GM21576 (cell line): ENCODE data around the gene SALL3.
"Not testable (repeated sequence)": the region's sequence is repeated elsewhere in the genome, so short reads cannot be mapped to it uniquely, and the experiment has no call there.

Source experiments
- ATAC-seq: cut with Tn5 transposase; IDR thresholded peaks from one replicate; pipeline ENCODE4 v1.9.1; 2021; ENCODE audit warnings: mild to moderate bottlenecking, moderate library complexity; ENCODE audit not compliant: unreplicated experiment

Gene SALL3

DNA sequence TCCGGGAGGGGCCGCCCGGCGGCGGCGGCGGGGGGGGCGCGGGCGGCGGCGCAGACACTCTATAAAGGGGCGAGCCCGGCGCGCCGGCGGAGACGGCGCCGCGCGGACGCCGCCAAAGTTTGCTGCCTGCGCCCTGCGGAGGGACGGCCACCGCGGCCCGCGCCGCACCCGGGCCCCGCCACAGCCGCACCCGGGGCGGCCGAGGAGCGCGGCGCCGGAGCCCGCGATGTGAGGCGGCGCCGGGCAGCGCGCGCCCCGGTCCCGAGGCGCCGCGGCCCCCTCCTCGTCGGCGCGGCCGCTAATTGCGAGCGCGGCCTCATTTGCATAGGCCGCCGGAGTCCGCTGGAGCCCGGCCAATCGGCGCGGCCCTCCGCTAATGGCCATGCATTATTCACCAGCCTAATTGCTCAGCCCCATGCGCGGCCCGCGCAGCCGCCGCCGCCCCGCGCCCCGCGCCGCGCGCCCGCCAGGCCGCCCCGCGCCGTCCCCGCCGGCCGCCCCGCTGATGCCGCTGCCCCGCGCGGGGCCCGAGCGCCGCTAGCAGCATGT is at the start of gene SALL3:
SALL3 (plus strand) TSS at position 89 of the 549 bp plus-strand sequence; CDS start at position 546, 457 bp downstream.
- no peak for ATAC-seq

DNA sequence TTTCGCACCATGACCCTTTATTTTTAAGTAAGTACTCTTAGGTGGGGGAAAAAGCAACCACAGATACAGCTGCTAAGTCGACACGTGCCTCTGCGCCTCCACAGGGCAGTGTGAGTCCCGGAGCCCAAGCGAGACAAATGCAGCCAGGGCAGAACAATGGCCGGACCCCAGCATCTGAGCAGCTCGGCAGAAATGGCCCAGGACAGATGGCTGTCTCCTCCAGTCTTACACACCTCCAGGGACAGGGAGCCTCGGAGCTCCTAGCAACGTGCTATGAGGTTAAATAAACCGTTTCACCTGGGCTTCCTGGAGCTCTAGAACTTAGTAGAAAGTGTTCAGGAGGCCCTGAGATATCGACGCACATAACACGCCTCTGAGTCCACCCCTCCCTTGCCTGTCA is 47.3 kb upstream of the SALL3 start:
- no peak for ATAC-seq

DNA sequence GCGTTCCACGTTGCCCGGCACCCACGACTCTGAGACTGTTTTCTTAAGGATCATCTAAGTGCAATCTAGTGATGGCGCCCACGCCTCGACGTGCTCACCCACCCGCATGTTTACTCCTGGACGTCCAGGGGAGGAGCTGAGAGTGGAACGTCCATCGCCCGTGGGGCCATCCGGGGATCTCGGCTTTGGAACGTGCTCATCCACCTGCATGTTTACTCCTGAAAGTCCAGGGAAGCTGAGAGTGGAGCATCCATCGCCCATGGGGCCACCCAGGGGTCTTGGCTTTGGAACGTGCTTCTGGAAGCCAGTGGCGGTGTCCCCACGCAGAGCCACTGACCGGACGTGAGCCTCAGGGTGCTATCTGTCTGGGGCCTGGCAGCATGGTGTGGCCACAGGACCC is 45.6 kb upstream of the SALL3 start:
- no peak for ATAC-seq

DNA sequence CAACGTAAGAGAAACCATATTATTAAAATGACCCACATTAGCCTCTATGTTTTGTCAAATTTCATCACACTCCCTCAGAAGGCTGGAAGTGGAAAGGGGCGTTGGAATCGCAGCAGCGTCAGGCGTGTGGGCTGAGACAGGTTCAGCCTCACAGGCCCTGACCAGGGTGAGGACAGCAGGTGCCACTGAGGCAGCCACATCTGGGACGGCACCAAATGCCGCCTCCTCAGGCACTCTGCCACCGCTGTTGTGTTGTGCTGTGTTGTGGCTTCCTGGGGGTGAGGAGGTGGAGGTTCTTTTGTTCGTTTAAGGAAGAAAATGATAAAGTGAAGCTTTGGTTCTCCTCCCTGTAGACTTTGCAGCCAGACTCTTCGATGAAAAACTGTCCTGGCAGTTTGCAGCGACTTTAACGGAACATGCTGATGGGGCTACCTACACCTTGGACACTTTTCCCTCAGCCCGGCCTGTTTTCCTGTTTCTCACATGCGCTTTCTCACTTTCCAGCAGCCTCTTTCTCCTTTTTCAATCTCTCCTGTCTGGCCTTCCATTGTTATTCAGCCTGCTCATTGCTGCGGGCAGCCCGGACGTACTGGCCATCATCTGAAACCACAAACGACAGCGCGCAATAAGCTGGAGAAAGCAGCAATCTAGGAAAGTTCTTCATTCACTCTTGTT is 44.9 kb upstream of the SALL3 start:
- ATAC-seq: no peak

DNA sequence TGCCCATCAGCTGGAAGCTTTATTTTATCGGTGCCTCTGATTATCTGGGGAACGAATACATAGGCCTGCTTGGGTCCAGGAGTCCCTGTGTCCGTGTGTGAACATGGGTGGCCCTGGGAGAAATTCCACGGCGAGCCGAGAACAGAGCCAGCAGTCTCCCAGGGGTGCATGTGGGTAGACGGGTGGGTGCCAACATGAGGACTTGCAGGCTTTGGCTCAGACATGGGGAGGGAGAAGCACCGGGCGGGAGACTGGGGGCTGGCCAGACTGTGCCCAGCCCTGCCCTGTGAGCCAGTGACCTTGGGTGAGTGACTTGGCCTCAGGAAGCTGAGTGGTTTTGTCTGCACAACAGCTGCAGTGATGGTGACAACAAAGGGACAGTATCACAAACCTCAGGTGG is 44.2 kb upstream of the SALL3 start:
- ATAC-seq: no peak

DNA sequence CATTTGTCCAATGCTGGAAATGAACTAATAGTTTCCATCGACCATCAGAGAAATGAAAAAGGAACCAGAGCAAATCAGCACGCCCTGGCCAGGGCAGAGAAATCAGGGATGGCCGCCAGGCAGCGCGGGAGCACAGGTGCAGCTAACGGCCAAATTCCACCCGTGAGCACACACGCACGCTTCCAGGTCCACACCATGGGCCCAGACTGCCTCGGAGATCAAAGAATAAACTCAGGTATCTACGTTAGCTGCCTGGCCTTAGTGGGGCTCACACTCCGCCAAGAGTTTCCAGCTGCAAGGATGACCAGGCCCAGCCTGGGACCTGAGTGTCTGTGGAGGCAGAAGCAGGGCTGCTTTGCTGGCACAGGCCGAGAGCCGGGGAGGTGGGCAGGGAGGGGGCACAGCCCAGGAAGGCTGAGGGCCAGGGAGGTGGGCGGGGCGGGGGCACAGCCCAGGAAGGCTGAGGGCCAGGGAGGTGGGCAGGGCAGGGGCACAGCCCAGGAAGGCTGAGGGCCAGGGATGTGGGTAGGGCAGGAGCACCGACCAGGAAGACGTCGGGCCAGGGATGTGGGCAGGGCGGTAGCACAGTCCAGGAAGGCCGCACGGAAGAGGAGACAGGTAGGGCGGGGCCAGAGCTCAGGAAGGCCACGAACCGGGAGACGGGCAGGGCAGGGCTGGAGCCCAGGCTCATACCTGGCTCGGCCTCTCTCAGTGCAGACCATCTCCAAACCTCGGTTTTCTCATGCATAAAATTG is 43.2 kb upstream of the SALL3 start:
- ATAC-seq: no peak

DNA sequence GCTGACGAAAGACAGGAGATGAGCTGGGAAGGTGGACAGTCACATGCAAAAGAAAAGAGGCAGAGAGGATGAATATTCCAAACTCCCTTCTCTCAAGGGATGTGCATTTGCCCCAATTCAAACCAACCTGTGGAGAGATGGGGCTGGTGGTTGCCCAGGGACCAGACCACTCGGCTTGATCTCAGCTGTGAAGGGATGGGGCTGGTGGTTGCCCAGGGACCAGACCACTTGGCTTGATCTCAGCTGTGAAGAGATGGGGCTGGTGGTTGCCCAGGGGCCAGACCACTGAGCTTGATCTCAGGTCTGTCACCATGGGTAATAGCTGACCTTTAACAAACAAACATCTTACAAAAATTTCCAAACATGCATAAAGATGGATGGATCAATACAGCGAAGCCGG is 42.5 kb upstream of the SALL3 start:
- no peak for ATAC-seq

DNA sequence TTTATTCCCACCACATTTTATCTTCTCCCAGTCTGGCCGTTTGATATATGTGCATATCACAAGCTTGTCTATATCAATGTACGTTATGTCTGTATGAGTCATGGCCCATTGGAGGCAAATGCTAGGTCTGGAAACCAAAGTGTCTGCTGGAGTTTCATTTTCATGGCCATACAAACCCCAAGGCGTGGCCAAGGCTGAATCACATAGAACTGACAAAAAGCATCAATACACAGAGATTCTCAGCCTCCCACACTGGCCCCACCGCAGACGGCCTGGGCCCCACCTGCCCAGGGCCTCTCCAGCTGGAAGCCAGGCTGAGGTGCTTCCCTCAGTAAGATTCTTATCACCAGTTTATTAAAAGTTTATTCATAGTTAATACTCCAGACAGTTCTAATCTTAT is 40.5 kb upstream of the SALL3 start:
- ATAC-seq: no peak

DNA sequence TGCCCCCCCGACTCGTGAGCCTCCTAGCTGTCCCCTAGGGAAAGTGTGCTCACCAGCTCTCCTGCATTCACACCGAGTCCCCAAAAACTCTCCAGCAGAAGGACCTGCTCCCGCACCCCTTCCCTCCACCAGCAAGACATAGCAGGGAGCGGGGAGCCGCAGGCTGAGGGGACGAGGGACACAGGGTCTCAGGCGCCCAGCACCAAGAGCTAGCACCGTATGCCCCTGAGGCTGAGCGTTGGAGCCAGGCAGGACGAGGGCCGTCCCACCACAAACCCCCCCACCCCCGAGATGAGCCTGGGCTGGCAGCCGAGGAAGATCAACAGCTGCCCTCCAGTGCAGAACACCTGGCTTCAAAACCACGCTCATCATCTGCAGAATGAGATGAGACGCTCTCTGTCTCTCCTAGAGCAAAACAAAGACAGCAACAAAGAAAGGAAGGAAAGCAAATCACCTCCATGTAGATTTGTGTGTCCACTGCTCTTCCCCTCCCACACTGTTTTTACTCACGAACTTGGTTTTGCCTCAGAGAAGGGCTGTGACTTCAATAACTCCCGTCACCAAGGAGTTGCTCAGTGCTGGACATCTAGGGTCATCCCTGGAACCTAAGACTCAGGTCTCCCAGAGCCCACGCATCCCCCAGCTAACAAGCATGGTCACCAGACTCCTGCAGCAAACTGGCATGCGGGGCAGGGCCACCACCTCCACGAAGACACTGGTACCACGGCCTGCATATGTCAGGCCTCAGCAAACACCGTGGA is 39.7 kb upstream of the SALL3 start:
- ATAC-seq: no peak

DNA sequence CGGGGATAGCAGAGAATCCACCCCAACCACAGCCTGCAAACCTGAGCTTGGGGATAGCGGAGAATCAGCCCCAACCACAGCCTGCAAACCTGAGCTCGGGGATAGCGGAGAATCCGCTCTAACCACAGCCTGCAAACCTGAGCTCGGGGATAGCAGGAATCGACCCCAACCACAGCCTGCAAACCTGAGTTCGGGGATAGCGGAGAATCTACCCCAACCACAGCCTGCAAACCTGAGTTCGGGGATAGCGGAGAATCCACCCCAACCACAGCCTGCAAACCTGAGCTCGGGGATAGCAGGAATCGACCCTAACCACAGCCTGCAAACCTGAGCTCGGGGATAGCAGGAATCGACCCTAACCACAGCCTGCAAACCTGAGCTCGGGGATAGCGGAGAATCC is 37.4 kb upstream of the SALL3 start:
- not testable (repeated sequence) for ATAC-seq

DNA sequence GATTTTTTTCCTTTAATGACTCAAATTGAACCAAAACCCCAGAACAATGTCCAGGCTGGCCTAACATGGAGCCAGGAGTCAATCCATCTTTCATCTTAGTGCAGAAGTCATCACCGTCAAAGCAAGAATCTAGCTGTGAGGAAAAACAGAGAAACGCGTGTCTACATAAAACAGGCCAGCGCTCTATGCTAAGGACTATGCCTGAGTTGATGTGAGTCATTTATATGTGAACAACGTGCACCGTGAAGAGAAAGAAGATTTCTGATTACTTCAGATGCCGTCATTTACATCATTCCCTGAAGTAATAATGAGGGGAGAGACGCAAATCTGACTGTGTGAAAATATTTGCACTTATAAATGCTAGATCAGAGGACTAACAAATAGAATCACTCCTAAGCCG is 34.0 kb upstream of the SALL3 start:
- ATAC-seq: no peak

DNA sequence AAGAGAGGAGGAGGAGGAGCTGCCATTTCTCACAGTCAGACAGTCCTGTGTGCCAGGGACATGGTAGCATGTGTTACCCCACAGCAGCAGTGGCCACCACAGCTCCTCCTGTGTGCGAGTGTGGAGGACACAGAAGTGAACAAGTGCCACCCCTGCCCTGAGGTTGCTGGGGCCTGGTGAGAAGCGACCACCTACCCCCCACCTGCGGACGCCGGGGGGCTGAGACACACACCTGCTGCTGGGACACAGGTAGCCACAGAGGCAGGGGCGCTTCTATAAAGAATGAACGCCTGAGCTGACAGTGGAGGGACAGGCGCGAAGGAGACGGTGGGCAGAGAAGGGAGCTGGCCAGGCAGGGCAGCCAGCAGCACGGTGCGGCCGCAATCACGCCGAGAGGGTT is 32.3 kb upstream of the SALL3 start:
- ATAC-seq: no peak

DNA sequence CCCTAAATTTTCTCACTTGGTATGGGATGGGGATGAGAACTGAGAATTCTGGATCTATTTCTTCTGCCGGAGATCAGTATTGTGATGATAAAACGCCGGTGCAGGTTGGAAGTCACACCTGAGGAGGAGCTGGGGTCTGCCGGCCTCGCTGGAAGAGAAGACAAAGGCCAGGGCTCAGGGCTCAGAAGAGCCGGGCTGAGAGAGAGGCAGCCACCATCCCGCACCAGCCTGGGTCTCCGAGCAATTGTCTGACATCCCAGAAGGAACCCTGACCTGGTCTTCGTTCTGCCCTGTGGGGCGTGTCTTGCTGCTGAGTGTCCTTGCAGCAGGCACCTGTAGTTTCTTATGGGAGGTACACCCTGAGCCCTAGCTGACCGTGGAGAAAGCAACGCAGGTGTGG is 31.4 kb upstream of the SALL3 start:
- ATAC-seq: no peak

DNA sequence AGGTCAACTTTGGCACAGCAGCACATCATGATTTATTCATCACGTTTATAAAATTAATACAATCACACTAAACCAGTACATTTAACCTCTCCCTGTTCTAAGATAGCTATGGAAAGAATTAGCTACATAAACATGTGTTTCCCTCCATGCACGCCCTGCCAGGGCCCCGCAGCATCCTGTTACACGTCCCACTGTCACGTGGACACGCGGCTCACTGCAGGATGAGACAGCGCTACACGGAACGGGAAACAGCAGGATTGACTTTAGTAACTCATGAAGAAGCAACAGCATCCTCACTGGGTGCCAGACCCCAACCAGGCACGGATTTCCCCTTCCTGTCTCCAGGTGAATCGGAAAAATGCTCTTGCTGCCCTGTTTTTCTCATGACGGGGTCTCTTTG is 30.9 kb upstream of the SALL3 start:
- no peak for ATAC-seq

DNA sequence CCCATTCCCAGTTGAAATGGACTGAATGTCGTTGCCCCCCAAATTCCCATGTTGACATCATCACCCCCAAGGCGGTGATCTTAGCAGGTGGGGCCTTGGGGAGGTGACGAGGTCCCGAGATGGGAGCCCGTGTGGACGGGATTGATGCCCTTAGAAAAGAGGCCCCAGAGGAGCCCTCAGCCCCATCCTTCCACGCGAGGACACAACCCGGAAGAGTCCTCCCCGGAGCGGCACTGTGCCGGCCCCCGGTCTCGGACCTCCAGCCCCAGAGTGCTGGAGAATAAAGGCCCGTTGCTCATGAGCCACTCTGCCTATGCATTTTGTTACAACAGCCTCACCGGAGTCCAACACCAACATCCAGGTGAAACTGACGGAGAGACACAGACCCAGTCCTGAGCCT is 30.4 kb upstream of the SALL3 start:
- no peak for ATAC-seq

DNA sequence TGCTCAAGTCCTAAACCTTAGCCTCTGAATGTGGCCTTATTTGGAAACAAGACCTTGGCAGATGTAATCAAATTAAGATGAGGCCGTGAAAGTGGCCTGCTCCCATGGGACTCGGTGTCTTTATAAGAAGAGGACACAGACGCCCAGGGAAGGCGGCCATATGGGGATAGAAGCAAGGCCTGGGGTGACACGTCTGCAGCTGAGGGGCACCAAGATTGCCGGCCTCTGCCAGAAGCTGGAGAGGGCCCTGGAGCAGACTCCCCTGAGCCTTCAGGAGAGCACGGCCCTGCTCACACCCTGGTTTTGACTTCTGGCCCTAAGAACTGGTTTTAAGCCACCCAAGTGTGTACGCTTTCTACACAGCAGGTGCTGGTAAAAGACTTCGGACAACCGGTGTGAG is 29.2 kb upstream of the SALL3 start:
- ATAC-seq: no peak

DNA sequence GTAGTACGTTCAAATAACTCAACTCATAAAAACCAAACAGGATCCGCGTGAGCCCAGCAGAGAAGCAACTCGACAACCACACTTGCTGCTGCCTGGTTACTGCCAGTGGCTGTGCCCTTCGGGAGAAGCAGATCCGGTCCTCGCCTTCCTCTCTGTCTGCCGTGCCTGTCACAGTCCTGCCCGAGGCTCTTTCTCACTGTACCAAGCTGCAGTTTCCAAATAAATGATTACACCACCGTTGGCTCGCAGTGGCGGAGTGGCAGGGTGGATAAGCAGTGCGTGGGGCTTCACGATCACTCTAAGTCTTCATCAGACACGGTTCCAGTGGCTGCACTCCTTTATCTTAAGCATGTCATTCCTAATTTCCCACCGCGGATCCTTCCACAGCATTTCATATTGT is 26.1 kb upstream of the SALL3 start:
- ATAC-seq: no peak

DNA sequence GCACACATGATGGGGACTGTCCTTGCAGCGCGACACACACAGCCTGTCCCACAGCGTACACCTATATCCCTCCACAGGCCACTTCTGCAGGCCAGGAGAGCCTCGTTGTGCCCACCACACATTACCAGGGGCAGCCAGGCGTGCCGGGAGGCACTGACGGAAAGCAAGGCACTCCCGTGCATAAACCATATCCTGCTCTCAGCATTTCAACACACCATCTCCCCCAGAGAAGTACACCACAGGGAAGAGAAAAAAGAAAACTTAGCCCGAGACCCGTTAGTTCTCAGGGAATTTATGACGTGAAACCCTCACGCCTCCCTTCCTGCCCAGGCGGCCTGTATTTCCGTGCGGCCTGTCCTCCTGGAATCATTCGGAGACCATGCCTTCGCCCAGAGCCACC is 24.6 kb upstream of the SALL3 start:
- ATAC-seq: no peak

DNA sequence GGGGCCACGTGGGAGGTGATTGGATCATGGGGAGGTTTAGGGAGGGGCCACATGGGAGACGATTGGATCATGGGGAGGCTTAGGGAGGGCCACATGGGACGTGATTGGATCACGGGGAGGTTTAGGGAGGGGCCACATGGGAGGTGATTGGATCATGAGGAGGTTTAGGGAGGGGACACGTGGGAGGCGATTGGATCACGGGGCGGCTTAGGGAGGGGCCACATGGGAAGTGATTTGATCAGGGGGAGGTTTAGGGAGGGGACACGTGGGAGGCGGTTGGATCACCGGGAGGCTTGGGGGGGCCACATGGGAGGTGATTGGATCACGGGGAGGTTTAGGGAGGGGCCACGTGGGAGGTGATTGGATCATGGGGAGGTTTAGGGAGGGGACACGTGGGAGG is 22.5 kb upstream of the SALL3 start:
- no peak for ATAC-seq

DNA sequence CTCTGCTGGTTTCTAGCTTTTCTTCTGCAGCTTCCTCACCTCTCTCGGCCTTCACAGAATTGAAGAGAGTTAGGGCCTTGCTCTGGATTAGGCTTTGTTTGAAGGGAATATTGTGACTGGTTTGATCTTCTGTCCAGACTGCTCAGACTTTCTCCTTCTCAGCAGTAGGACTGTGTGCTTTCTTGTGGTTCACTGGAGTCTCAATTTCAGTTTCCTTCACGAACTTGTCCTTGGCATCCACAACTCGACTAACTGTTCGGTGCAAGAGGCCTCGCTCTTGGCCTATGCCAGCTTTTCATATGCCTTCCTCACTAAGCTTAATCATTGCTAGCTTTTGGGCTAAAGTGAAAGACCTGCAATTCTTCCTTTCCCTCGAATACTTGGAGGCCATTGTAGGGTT is 18.9 kb upstream of the SALL3 start:
- ATAC-seq: no peak

DNA sequence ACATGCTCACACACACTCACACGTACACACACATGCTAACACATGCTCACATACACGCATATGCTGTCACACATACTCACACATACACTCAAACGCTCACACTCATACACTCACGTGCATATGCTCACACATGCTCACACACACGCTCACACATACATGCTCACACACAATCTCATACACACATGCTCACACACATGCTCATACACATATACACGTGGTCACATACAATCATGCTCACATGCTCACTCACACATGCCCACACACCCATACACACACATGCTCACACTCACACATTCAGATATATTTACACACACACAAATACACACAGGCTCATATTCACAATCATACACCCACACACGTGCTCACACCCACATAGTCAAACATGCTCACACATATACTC is 17.5 kb upstream of the SALL3 start:
- no peak for ATAC-seq

DNA sequence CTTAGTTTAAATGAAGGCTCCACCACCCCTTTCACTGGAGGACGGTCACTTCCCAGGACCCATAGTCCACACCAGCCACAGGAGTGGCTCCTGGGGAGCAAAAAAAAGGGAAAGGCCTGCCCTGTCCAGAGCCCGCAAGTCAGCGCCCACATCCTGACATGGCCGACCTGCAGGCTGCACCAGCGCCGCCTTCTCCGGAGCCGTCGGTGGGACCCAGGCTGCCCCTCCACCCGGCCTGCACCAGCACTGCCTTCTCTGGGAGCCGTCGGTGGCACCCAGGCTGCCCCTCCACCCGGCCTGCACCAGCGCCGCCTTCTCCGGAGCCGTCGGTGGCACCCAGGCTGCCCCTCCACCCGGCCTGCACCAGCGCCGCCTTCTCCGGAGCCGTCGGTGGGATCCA is 14.9 kb upstream of the SALL3 start:
- ATAC-seq: not testable (repeated sequence)
